ENCODE measurements around the gene CRIP1. TPM values are rescaled to one million over a fixed set of nuclear protein-coding genes. Genes with fewer than 3 reads are reported as not detected.

The CRIP1 gene
- polyA plus RNA-seq, 1 donor from 2014 or later = 1,925 TPM

GRCh38 chr14:105447651-105448640 lies 38.7 kb upstream of the CRIP1 start:
- peaks cover 0 to 2% (median 1%) of the 10 kb centered on the region in 3 donors for H3K4me1 Mint-ChIP-seq
- no peaks in the 10 kb centered on the region for H3K27me3 Mint-ChIP-seq
- no peaks in the 10 kb centered on the region for H3K9me3 Mint-ChIP-seq
- no peak overlapping the region for H3K4me3 Mint-ChIP-seq
- peaks cover 1% of the 10 kb centered on the region for H3K36me3 Mint-ChIP-seq
- H3K27ac Mint-ChIP-seq = no peak overlapping the region

DNA sequence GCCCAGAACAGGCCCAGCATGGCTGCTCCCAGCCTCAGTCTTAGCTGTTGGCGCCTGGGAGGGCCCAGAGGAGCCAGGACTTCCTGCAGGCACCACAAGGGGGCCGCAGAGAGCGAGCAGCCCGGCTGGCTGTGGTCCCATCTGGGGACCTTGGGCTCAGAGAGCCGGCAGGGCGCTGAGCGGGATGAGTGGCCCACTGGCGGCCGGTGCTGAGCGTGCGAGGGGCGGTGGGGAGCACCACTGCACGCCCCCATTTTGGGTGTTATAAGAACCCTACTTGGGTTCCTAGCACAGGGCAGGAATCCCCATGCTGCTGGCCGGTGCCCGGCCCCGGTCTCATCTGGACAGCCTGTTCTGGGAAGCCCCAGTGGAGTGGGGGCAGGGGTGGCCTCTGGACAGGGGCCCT lies 38.0 kb upstream of the CRIP1 start:
- Mint-ChIP-seq H3K36me3 (peaks cover 1% of the 10 kb centered on the region), H3K9me3 (no peaks in the 10 kb centered on the region), H3K27ac (no peak overlapping the region), H3K27me3 (no peaks in the 10 kb centered on the region), H3K4me3 (no peak overlapping the region), H3K4me1 (peaks cover 0 to 2% (median 0%) of the 10 kb centered on the region in 3 donors)

GRCh38 chr14:105449276-105450122 lies 37.2 kb upstream of the CRIP1 start:
- H3K36me3 Mint-ChIP-seq = peaks cover 1% of the 10 kb centered on the region
- H3K4me1 Mint-ChIP-seq = peaks cover 0 to 2% (median 0%) of the 10 kb centered on the region in 3 donors
- no peak overlapping the region for H3K4me3 Mint-ChIP-seq
- no peaks in the 10 kb centered on the region for H3K27me3 Mint-ChIP-seq
- no peaks in the 10 kb centered on the region for H3K9me3 Mint-ChIP-seq
- no peak overlapping the region for H3K27ac Mint-ChIP-seq

- no peaks in the 10 kb centered on the region for H3K9me3 Mint-ChIP-seq
- H3K36me3 Mint-ChIP-seq = peaks cover 1% of the 10 kb centered on the region
- H3K4me3 Mint-ChIP-seq = no peak overlapping the region
- no peaks in the 10 kb centered on the region for H3K27me3 Mint-ChIP-seq
- no peak overlapping the region for H3K27ac Mint-ChIP-seq
- H3K4me1 Mint-ChIP-seq = peaks cover 0 to 2% (median 0%) of the 10 kb centered on the region in 3 donors
Observed at GRCh38 chr14:105450123-105450505, 36.6 kb upstream of the CRIP1 start.

DNA sequence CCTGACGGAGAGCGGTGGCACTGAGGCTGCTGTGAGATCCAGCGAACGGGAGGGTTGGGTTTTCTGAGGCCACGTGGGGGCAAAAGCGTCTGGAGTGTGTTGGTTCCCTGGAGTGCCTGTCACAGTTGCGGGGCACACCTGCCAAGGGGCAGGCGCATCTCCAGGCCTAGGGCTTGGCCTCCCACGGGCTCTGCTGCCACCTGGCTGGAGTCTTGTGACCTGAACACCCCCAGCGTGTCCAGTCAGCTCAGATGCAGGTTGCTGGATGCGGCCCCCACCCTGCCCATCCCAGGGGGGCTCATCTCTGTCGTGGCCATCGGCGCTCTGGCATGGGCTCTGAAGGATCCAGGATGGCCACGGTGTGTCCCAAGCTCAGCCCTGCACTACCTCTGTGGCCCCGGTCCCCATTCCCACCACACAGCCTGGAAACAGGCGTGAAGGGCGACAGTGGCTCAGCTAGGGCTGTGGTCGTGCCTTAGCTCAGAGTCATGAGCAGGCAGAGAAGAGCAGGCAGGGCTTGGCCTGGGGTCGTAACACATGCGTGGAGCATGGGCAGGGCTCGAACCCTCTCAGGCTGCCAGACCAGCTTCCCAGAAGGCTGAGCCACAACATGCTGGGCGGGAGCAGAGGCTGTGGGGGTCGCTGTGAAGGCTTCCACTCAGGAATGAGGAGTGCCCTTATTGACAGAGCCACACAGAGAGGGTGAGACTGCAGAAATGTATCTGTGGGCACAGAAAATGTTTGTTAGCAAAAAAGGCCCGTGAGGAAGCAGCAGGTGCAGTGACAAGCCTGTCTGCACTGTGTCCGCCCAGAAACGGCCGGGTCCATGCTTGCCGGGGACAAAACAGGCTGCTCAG lies 35.6 kb upstream of the CRIP1 start:
- Mint-ChIP-seq H3K27me3 (no peaks in the 10 kb centered on the region), H3K36me3 (peaks cover 1% of the 10 kb centered on the region), H3K27ac (no peak overlapping the region), H3K4me3 (no peak overlapping the region), H3K9me3 (no peaks in the 10 kb centered on the region), H3K4me1 (peaks cover 0 to 2% (median 0%) of the 10 kb centered on the region in 3 donors)

- Mint-ChIP-seq H3K27me3 (no peaks in the 10 kb centered on the region), H3K27ac (no peak overlapping the region), H3K4me1 (peaks cover 0 to 2% (median 0%) of the 10 kb centered on the region in 3 donors), H3K4me3 (no peak overlapping the region), H3K9me3 (no peaks in the 10 kb centered on the region), H3K36me3 (peaks cover 1% of the 10 kb centered on the region)
Observed at GRCh38 chr14:105452963-105453362, 33.7 kb upstream of the CRIP1 start.

DNA sequence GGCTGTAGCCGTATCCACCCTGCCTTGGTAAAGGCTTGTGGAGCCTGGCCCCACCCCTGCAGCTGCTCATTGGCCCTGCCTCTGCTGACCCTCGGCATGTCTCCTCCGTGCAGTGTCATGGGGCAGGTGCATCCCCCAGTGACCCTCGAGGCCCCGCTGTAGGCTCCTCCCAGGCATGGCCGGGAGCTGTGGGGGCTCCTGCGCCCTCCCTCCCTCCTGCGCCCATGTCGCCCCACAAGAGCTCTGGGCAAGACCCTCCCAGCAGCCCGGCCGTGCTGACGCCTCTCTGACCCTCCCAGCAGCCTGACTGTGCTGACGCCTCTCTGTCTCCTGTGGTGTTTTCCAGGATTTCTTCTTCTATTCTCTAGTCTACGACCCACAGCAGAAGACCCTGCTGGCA lies 32.8 kb upstream of the CRIP1 start:
- Mint-ChIP-seq H3K4me1 (peaks cover 0 to 2% (median 0%) of the 10 kb centered on the region in 3 donors), H3K36me3 (peaks cover 1% of the 10 kb centered on the region), H3K27ac (no peak overlapping the region), H3K27me3 (no peaks in the 10 kb centered on the region), H3K9me3 (no peaks in the 10 kb centered on the region), H3K4me3 (no peak overlapping the region)

DNA sequence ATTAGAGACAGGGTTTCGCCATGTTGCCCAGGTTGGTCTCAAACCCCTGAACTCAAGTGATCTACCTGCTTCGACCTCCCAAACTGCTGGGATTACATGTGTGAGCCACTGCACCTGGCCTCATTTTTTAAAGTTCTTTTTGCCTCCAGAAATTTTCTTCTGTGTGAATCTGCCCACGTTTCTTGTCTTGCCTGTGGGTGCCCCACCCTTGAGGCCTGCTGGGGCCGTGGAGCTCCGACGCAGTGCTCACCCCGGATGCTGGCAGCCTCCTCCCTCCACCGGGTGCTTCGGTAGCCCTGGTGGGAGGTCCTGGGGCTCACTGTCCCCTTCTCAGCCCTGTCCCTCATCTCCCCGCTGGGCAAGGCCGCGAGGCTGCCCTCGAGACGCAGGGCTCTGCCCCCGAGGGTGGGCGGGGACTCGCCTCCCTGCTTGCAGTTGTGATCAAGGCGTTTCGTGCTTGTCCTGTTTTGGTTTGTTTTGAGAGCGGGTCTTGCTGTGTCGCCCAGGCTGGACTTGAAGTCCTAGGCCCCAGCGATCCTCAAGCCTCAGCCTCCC lies 31.5 kb upstream of the CRIP1 start:
- H3K9me3 Mint-ChIP-seq = no peaks in the 10 kb centered on the region
- H3K4me1 Mint-ChIP-seq = peaks cover 0 to 2% (median 0%) of the 10 kb centered on the region in 3 donors

DNA sequence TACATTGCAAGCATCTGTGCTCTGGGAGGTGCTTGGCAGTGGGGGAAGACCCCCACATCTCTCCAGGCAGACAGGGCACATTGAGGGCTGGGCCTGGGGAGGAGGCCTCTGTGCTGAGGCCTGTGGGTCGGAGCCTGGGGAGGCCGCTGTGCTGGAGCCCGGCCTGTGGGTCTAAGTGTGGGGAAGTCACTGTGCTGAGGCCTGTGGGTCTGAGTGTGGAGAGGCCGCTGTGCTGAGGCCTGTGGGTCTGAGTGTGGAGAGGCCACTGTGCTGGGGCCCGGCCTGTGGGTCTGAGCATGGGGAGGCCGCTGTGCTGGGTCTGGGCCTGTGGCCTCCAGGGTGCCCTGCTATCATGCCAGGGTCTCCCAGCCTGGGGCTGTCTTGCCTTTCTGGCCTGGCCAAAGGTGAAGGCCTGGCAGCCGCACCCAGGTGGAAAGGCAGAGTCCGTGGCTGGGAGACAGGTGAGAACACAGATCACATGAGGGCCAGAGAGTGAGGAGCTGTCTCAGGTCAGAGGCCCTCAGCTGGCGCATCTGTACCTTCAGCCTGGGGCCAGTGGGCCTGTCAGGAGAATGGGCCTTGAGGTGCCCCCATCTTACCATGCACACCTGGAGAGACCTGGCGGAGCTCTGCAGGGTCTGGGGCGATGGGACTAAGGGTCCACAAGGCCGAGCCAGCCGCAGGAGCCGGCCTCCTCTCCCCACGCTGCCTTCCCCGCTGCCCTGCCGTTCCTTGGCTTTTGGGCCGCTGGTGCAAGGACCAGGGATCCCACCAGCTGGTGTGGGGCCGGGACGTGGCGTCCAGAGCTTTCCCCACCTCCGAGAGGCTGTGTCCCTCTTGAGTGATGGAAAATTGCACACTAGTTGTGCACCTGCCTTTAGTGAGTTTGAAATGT lies 30.7 kb upstream of the CRIP1 start:
- peaks cover 0 to 2% (median 0%) of the 10 kb centered on the region in 3 donors for H3K4me1 Mint-ChIP-seq
- peak overlapping the region in 2 of 3 donors; percentile 23 to 69 for H3K27ac Mint-ChIP-seq
- no peak overlapping the region for H3K4me3 Mint-ChIP-seq
- H3K36me3 Mint-ChIP-seq = peaks cover 1% of the 10 kb centered on the region
- H3K27me3 Mint-ChIP-seq = no peaks in the 10 kb centered on the region
- H3K9me3 Mint-ChIP-seq = no peaks in the 10 kb centered on the region

More for the DNA sequence above, 31.5 kb upstream of the CRIP1 start:
- Mint-ChIP-seq H3K27ac (peak overlapping the region in 2 of 3 donors; percentile 14 to 69), H3K36me3 (peaks cover 1% of the 10 kb centered on the region), H3K27me3 (no peaks in the 10 kb centered on the region), H3K4me3 (no peak overlapping the region)

DNA sequence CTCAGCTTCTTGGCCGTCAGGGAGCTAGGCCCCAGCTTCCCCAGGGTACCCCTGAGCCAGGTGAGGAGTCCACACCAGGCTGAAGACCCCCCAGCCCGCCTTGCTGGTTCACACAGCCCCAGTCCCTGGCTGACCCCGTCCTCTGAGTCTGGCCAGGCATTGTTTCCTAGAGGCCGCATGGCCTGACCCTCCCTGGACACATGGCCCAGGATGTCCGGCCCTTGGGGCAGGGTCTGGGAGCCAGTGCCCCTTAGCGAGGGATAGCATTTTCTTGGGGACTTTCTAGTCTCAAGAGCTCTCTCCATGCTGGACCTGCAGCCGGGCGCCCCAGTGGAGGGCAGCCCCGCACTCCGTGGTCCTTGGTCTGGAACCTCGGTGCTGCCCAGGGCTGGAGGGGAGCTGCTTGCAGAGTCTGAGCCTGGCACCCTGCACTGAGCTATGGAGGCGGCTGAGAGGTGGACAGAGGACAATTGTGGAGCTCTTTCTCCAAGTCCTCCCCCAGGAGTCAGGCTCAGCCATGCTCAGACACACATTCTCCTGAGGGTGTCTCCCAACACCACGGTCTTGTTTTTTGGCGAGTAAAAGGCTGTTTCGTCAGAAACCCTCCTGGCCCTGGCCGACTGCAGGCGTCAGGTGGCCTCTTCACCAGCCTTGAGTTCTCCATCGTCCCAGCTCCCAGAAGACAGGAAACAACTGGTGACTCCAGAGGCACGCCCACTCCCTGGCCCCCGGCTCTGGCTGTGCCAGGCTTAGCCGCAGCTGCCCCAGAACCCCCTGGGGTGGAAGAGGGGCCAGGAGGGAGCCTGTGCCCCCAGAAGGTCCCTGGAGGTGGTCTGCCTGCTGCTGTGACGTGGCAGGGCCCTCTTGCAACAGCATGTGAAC lies 29.7 kb upstream of the CRIP1 start:
- no peaks in the 10 kb centered on the region for H3K27me3 Mint-ChIP-seq
- H3K36me3 Mint-ChIP-seq = peaks cover 3% of the 10 kb centered on the region
- H3K4me3 Mint-ChIP-seq = no peak overlapping the region
- H3K4me1 Mint-ChIP-seq = peaks cover 0 to 2% (median 0%) of the 10 kb centered on the region in 3 donors
- H3K9me3 Mint-ChIP-seq = no peaks in the 10 kb centered on the region
- H3K27ac Mint-ChIP-seq = peak overlapping the region in 1 of 3 donors; percentile 23

GRCh38 chr14:105458010-105458409 lies 28.7 kb upstream of the CRIP1 start:
- H3K27ac Mint-ChIP-seq = no peak overlapping the region
- H3K27me3 Mint-ChIP-seq = no peaks in the 10 kb centered on the region
- no peaks in the 10 kb centered on the region for H3K4me1 Mint-ChIP-seq
- peaks cover 2% of the 10 kb centered on the region for H3K36me3 Mint-ChIP-seq
- no peaks in the 10 kb centered on the region for H3K9me3 Mint-ChIP-seq
- H3K4me3 Mint-ChIP-seq = no peak overlapping the region

GRCh38 chr14:105458571-105458970 lies 28.1 kb upstream of the CRIP1 start:
- H3K27ac Mint-ChIP-seq = no peak overlapping the region

GRCh38 chr14:105460116-105460515 lies 26.6 kb upstream of the CRIP1 start:
- H3K36me3 Mint-ChIP-seq = peaks cover 2% of the 10 kb centered on the region
- H3K27me3 Mint-ChIP-seq = no peaks in the 10 kb centered on the region
- H3K4me1 Mint-ChIP-seq = no peaks in the 10 kb centered on the region
- no peak overlapping the region for H3K4me3 Mint-ChIP-seq
- H3K27ac Mint-ChIP-seq = no peak overlapping the region
- no peaks in the 10 kb centered on the region for H3K9me3 Mint-ChIP-seq

More at GRCh38 chr14:105458571-105458970, 28.1 kb upstream of the CRIP1 start:
- peaks cover 2% of the 10 kb centered on the region for H3K36me3 Mint-ChIP-seq
- H3K4me3 Mint-ChIP-seq = no peak overlapping the region
- H3K27me3 Mint-ChIP-seq = no peaks in the 10 kb centered on the region
- no peaks in the 10 kb centered on the region for H3K9me3 Mint-ChIP-seq
- no peaks in the 10 kb centered on the region for H3K4me1 Mint-ChIP-seq

Data from IgD-negative memory B cell (primary cell).